Measurements from ENCODE around the gene OR14I1. TPM values are rescaled to one million over a fixed set of nuclear protein-coding genes. Genes with fewer than 3 reads are reported as not detected.

OR14I1 gene
- total and polyA plus RNA-seq, 3 donors from 2014 or later, result 0.43 TPM; not detected in 2

DNA sequence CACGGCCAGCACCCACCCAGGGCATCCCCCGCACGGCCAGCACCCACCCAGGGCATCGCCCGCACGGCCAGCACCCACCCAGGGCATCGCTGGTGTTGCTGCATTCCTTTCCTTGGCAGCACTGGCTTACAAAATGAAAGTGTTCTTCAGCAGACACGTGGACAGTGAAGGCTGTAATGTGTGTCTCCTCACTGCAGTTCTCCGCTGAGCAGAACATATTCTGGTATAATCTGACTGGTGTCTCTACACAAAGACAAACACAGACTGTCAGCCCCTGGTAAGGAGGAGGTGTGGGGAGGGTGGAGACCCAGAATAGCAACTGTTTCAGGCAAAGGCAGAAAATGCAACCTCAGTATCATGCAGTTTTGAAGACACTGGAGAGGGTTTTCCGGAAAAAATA, 45.6 kb upstream of the OR14I1 start:
- intact Hi-C loops (cut with DNase I; ENCODE audit: low total_unique reads), result no loop called here
- Histone ChIP-seq H3K27ac (no peak overlapping the region), H3K27me3 (no peaks in the 10 kb centered on the region), H3K4me3 (no peak overlapping the region), H3K4me1 (no peaks in the 10 kb centered on the region), H3K36me3 (ENCODE audit: low read depth, missing control alignments) (no peaks in the 10 kb centered on the region), H3K9me3 (no peaks in the 10 kb centered on the region)
- WGBS, 2 donors, result 51 to 71% methylated on average over 3 to 10 of the region's 10 CpGs
- no peak for TF ChIP-seq POLR2A (IDR thresholded peaks at IDR 0.05)
- TF ChIP-seq, protein P1, sequence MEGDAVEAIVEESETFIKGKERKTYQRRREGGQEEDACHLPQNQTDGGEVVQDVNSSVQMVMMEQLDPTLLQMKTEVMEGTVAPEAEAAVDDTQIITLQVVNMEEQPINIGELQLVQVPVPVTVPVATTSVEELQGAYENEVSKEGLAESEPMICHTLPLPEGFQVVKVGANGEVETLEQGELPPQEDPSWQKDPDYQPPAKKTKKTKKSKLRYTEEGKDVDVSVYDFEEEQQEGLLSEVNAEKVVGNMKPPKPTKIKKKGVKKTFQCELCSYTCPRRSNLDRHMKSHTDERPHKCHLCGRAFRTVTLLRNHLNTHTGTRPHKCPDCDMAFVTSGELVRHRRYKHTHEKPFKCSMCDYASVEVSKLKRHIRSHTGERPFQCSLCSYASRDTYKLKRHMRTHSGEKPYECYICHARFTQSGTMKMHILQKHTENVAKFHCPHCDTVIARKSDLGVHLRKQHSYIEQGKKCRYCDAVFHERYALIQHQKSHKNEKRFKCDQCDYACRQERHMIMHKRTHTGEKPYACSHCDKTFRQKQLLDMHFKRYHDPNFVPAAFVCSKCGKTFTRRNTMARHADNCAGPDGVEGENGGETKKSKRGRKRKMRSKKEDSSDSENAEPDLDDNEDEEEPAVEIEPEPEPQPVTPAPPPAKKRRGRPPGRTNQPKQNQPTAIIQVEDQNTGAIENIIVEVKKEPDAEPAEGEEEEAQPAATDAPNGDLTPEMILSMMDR (IDR thresholded peaks at IDR 0.05), result no peak
- DNase-seq, result no peak

DNA sequence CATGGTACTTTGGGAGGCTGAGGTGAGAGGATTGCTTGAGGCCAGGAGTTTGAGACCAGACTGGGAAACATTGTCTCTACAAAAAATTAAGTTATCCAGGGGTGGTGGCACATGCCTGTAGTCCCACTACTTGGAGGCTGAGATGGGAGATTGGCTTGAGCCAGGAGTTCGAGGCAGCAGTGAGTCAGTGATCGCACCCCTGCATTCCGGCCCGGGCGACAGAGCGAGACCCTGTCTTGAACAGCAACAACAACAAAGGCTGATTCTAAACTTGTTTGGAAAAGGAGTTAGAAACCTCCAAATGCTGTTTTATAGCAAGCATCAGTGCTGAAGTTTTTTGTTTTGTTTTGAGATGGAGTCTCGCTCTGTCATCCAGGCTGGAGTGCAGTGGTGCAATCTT, 38.3 kb upstream of the OR14I1 start:
- WGBS, 2 donors, result 93 to 96% methylated on average over 7 of the region's 7 CpGs
- no peak for DNase-seq
- H3K9me3 ChIP-seq, result no peaks in the 10 kb centered on the region
- H3K27me3 ChIP-seq, result no peaks in the 10 kb centered on the region
- no peak overlapping the region for H3K27ac ChIP-seq
- no peaks in the 10 kb centered on the region for H3K36me3 ChIP-seq (ENCODE audit: low read depth, missing control alignments)
- intact Hi-C loops (cut with DNase I; ENCODE audit: low total_unique reads), result no loop called here
- H3K4me1 ChIP-seq, result no peaks in the 10 kb centered on the region
- no peak overlapping the region for H3K4me3 ChIP-seq
- TF ChIP-seq, protein P1 (IDR thresholded peaks at IDR 0.05), result no peak
- no peak for TF ChIP-seq POLR2A (IDR thresholded peaks at IDR 0.05)

DNA sequence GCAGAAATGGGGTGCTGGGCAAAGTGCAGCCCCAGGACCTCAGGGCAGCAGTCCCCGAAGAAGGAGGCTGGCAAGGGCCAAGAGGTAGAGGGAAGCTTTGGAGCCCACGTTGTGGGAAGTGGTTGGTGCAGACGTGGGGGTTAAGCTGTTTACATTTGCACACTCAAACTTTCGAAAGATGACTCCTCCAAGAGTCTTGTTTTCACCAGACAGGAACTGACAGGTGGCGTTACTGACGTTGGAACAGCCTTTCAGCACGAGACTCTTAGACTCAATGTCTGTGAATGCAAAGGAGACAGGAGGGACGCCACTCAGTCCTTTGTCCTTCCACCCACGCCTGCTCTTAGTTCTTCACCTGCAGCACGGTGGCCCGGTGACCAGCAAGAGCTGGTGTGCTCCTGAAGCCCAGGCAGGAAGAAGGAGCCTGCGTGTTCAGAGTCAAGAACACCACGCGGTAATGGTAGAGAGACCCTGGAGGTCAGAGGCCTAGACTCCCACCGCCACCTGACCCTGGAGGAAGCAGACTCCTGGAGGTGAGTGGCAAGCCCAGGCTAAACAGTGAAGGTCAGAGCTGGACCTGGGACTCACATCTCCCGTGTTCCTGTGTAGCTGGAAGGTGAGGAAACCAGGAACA, 37.1 kb upstream of the OR14I1 start:
- H3K4me1 ChIP-seq, result no peaks in the 10 kb centered on the region
- no peak overlapping the region for H3K4me3 ChIP-seq
- H3K36me3 ChIP-seq (ENCODE audit: low read depth, missing control alignments), result no peaks in the 10 kb centered on the region
- H3K9me3 ChIP-seq, result no peaks in the 10 kb centered on the region
- WGBS, 2 donors, result 84 to 85% methylated on average over 16 of the region's 16 CpGs
- H3K27me3 ChIP-seq, result no peaks in the 10 kb centered on the region
- no peak for DNase-seq
- intact Hi-C loops (cut with DNase I; ENCODE audit: low total_unique reads), result no loop called here
- TF ChIP-seq, protein P1 (IDR thresholded peaks at IDR 0.05), result no peak
- no peak for TF ChIP-seq POLR2A (IDR thresholded peaks at IDR 0.05)
- H3K27ac ChIP-seq, result no peak overlapping the region

DNA sequence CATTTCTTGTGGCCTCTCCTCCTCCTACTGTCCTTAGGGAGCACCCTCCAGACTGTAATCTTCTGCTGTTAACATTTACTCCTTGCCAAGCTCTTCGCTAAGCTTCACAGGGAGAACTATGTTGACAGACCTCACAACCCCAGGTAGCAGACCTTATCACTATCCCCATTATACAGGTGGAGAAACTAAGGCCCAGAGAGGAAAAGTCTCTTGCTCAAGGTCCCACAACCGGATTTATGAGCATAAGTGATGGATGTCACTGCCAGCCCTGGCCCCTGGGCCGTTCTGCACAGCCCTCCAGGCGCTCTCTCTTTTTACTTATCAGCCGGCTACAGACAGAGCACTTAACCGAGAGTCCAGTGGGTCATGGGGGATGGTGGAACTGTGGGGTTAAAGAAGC, 34.9 kb upstream of the OR14I1 start:
- no peak for DNase-seq
- TF ChIP-seq POLR2A (IDR thresholded peaks at IDR 0.05), result no peak
- TF ChIP-seq, protein P1 (IDR thresholded peaks at IDR 0.05), result no peak
- Histone ChIP-seq H3K36me3 (ENCODE audit: low read depth, missing control alignments) (no peaks in the 10 kb centered on the region), H3K9me3 (no peaks in the 10 kb centered on the region), H3K4me3 (no peak overlapping the region), H3K27ac (no peak overlapping the region), H3K27me3 (no peaks in the 10 kb centered on the region), H3K4me1 (no peaks in the 10 kb centered on the region)
- intact Hi-C loops (cut with DNase I; ENCODE audit: low total_unique reads), result no loop called here
- 69 to 81% methylated on average over 6 of the region's 6 CpGs for WGBS, 2 donors

DNA sequence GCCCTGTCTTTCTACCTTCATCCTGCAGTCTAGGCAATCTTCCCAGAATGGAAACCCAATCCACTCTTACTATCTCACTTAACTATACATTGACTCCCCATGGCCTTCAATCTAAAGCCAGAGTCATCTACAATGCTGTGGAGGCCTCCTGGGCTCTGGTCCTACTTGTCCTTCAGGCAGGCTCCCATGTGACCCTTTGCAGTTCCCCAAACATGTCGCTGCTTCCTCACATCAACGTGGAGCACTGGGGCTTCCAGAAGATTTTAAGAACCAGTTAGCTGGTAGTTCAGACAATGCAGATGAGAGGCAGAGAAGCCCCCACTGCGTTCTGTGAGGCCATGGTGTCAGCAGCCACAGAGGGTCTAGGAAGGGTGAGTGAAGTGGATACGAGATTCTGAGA, 34.4 kb upstream of the OR14I1 start:
- no peak for TF ChIP-seq POLR2A (IDR thresholded peaks at IDR 0.05)
- TF ChIP-seq, protein P1 (IDR thresholded peaks at IDR 0.05), result no peak

More for the DNA sequence above, 34.4 kb upstream of the OR14I1 start:
- Histone ChIP-seq H3K27me3 (no peaks in the 10 kb centered on the region), H3K36me3 (ENCODE audit: low read depth, missing control alignments) (no peaks in the 10 kb centered on the region), H3K4me1 (no peaks in the 10 kb centered on the region), H3K4me3 (no peak overlapping the region), H3K9me3 (no peaks in the 10 kb centered on the region), H3K27ac (no peak overlapping the region)
- DNase-seq, result no peak
- intact Hi-C loops (cut with DNase I; ENCODE audit: low total_unique reads), result no loop called here
- WGBS, 2 donors, result 65 to 70% methylated on average over 4 of the region's 4 CpGs
